Aorta (tissue), 5 donors: ENCODE results near the gene ZNF844. TPM values are rescaled to one million over a fixed set of nuclear protein-coding genes. Genes with fewer than 3 reads are reported as not detected.
A peak's percentile ranks its signal among the peaks of the same experiment; 100 is the strongest.
"Not testable (repeated sequence)": the region's sequence is repeated elsewhere in the genome, so short reads cannot be mapped to it uniquely, and the experiment has no call there.

Experiments
- ATAC-seq: fragments of 200-7000 bp; cut with Tn5 transposase; one replicate; pipeline ENCODE4 v1.9.1; 2022; ENCODE audit warnings: moderate library complexity; ENCODE audit not compliant: low FRiP score
- DNase-seq, 2 donors: peaks; one replicate each; pipeline ENCODE4 v3.0.0-alpha.2; 2020
- H3K27ac ChIP-seq, 2 donors: one replicate each; pipeline ENCODE4 v1.5.1; 2013; ENCODE audit warnings: low read length in 2 of 2, mild to moderate bottlenecking in 2 of 2, moderate library complexity in 2 of 2, control low read depth in 1 of 2, inconsistent platforms in 1 of 2, low read depth in 1 of 2
- H3K27me3 ChIP-seq, 2 donors: one replicate each; pipeline ENCODE4 v1.6.1; 2013; ENCODE audit warnings: control low read depth in 1 of 2, low read length in 1 of 2, mild to moderate bottlenecking in 1 of 2, moderate library complexity in 1 of 2; ENCODE audit not compliant: insufficient read depth in 2 of 2, control insufficient read depth in 1 of 2
- H3K36me3 ChIP-seq, 2 donors: one replicate each; pipeline ENCODE4 v1.6.1; 2013; ENCODE audit warnings: control low read depth in 1 of 2, low read length in 1 of 2, mild to moderate bottlenecking in 1 of 2; ENCODE audit not compliant: insufficient read depth in 2 of 2, control insufficient read depth in 1 of 2
- H3K4me1 ChIP-seq, 2 donors: one replicate each; pipeline ENCODE4 v1.6.1; 2013; ENCODE audit warnings: low read length in 2 of 2, control low read depth in 1 of 2, mild to moderate bottlenecking in 1 of 2, moderate library complexity in 1 of 2; ENCODE audit not compliant: insufficient read depth in 2 of 2, control insufficient read depth in 1 of 2
- H3K4me3 ChIP-seq, 2 donors: one replicate each; pipeline ENCODE4 v1.5.1; 2013; ENCODE audit warnings: low read length in 2 of 2, control low read depth in 1 of 2, mild to moderate bottlenecking in 1 of 2
- H3K9me3 ChIP-seq: one replicate; pipeline ENCODE4 v1.6.1; 2013; ENCODE audit warnings: mild to moderate bottlenecking, low read length; ENCODE audit not compliant: control insufficient read depth
- WGBS, 2 donors: extraction: QIAGEN DNeasy Blood & Tissue Kit; methylation state at CpG; one replicate each; pipeline ENCODE4 v1.1.7; 2013; 5-methylcytosine and 5-hydroxymethylcytosine counted together
- intact Hi-C, 2 donors: fragments of 100-400 bp; cut with DNase I; formaldehyde crosslinking; loops; one replicate each; pipeline versions ENCODE4 v1.14.2 to v1.15.0; 2022
- polyA plus RNA-seq, 2 donors: library from polyadenylated mRNA; stranded (reverse); fragments of 200-250 nt; gene quantifications; one replicate each; pipeline ENCODE4 v1.2.3, GENCODE V29; 2013
- total RNA-seq, 2 donors: library from RNA; stranded (reverse); fragmentation: NEBNext Ultra II Directional; extraction: Animal tissue kit (Norgen Biotek cat#: 25700); gene quantifications; one replicate each; pipeline ENCODE4 v1.2.1, GENCODE V29; 2021
- donor health status: healthy with polysubstance abuse.
- donor health status: Bipolar disorder and iron deficiency.
- donor health status: DM: no; HTN: no; CAD: no.
- donor health status: DM: no; HTN: no; CAD: no.
- donor health status: DM: yes; HTN: yes; CAD: no.

ZNF844 gene
- total and polyA plus RNA-seq, 4 donors, result 2.3 to 14.3 (median 5.8) TPM

- 95 to 99% methylated on average over 4 of the region's 4 CpGs for WGBS, 2 donors
- H3K9me3 ChIP-seq, H3K27ac ChIP-seq, H3K4me3 ChIP-seq, ATAC-seq, H3K27me3 ChIP-seq, H3K4me1 ChIP-seq, intact Hi-C loops, DNase-seq, H3K36me3 ChIP-seq: not testable (repeated sequence)
Observed at GRCh38 chr19:12103909-12104308, 39.4 kb downstream of the ZNF844 start.

GRCh38 chr19:12111176-12111575 lies 46.6 kb downstream of the ZNF844 start:
- WGBS, 2 donors, result 46% methylated on average over 2 of the region's 2 CpGs
- Histone ChIP-seq H3K27ac (no peak overlapping the region), H3K9me3 (peaks cover 7% of the 10 kb centered on the region), H3K4me1 (no peaks in the 10 kb centered on the region), H3K4me3 (no peak overlapping the region), H3K36me3 (peaks cover 0 to 17% of the 10 kb centered on the region in 2 donors), H3K27me3 (no peaks in the 10 kb centered on the region)
- intact Hi-C loops, result no loop called here
- ATAC-seq (no peak), DNase-seq (no peak)

GRCh38 chr19:12111943-12112637 lies 47.6 kb downstream of the ZNF844 start:
- H3K4me3 ChIP-seq, result peak overlapping the region in 1 of 2 donors; percentile 3
- DNase-seq, result no peak
- H3K36me3 ChIP-seq, result peaks cover 0 to 14% of the 10 kb centered on the region in 2 donors
- no peak overlapping the region for H3K27ac ChIP-seq
- WGBS, 2 donors, result 82 to 86% methylated on average over 8 of the region's 8 CpGs
- no peaks in the 10 kb centered on the region for H3K4me1 ChIP-seq
- intact Hi-C loops, result no loop called here
- ATAC-seq, result no peak
- peaks cover 7% of the 10 kb centered on the region for H3K9me3 ChIP-seq
- no peaks in the 10 kb centered on the region for H3K27me3 ChIP-seq

- intact Hi-C loops, result no loop called here
- no peak for ATAC-seq
- 75 to 82% methylated on average over 8 of the region's 8 CpGs for WGBS, 2 donors
- no peak overlapping the region for H3K4me3 ChIP-seq
- H3K4me1 ChIP-seq, result no peaks in the 10 kb centered on the region
- DNase-seq, result no peak
- H3K27ac ChIP-seq, result no peak overlapping the region
- peaks cover 0 to 14% of the 10 kb centered on the region in 2 donors for H3K36me3 ChIP-seq
- H3K9me3 ChIP-seq, result peaks cover 7% of the 10 kb centered on the region
- no peaks in the 10 kb centered on the region for H3K27me3 ChIP-seq
Observed at GRCh38 chr19:12112701-12113100, 48.2 kb downstream of the ZNF844 start.

GRCh38 chr19:12113121-12113520 lies 48.6 kb downstream of the ZNF844 start:
- WGBS, 2 donors, result 41 to 46% methylated on average over 5 of the region's 5 CpGs
- H3K9me3 ChIP-seq, result peaks cover 7% of the 10 kb centered on the region
- peaks cover 0 to 14% of the 10 kb centered on the region in 2 donors for H3K36me3 ChIP-seq
- H3K4me1 ChIP-seq, result no peaks in the 10 kb centered on the region
- ATAC-seq, result no peak
- intact Hi-C loops, result no loop called here
- no peaks in the 10 kb centered on the region for H3K27me3 ChIP-seq
- DNase-seq, result no peak
- H3K27ac ChIP-seq, result no peak overlapping the region
- H3K4me3 ChIP-seq, result no peak overlapping the region

- no peak overlapping the region for H3K27ac ChIP-seq
- intact Hi-C loops, result no loop called here
- no peaks in the 10 kb centered on the region for H3K4me1 ChIP-seq
- ATAC-seq (no peak), DNase-seq (no peak)
- no peaks in the 10 kb centered on the region for H3K27me3 ChIP-seq
- no peak overlapping the region for H3K4me3 ChIP-seq
- H3K9me3 ChIP-seq, result peaks cover 4% of the 10 kb centered on the region
- 73 to 82% methylated on average over 33 of the region's 33 CpGs for WGBS, 2 donors
- no peaks in the 10 kb centered on the region for H3K36me3 ChIP-seq
Observed at GRCh38 chr19:12117201-12117970, 52.9 kb downstream of the ZNF844 start.

- ATAC-seq (no peak), DNase-seq (no peak)
- no peaks in the 10 kb centered on the region for H3K36me3 ChIP-seq
- no peaks in the 10 kb centered on the region for H3K27me3 ChIP-seq
- H3K27ac ChIP-seq, result no peak overlapping the region
- peaks cover 2% of the 10 kb centered on the region for H3K9me3 ChIP-seq
- H3K4me3 ChIP-seq, result no peak overlapping the region
- no peaks in the 10 kb centered on the region for H3K4me1 ChIP-seq
- 29 to 34% methylated on average over 2 of the region's 2 CpGs for WGBS, 2 donors
- intact Hi-C loops, result no loop called here
Observed at GRCh38 chr19:12126707-12127106, 62.2 kb downstream of the ZNF844 start.
